Body of pancreas (tissue), 4 donors: ENCODE measurements around the gene CDK5RAP2.

Experiments used
- CTCF ChIP-seq, 7 experiments: fragments of 450-650 bp in 4 of 7; fragments of 200-600 bp in 3 of 7; sonication (generic) in 3 of 7; IDR thresholded peaks; one replicate each; pipeline ENCODE4 v1.5.1; 2016 to 2019; ENCODE audit warnings: antibody characterized with exemption in 7 of 7
- POLR2A ChIP-seq, 3 donors: fragments of 450-650 bp; IDR thresholded peaks; one replicate each; pipeline ENCODE4 v1.6.1; 2016; ENCODE audit warnings: antibody characterized with exemption in 3 of 3, mild to moderate bottlenecking in 2 of 3

- TF ChIP-seq CTCF (IDR thresholded peaks at IDR 0.05) (no peak), POLR2A (IDR thresholded peaks at IDR 0.05) (no peak)
These were observed 147.4 kb downstream of the CDK5RAP2 start for GRCh38 chr9:120432600-120432999.
